ENCODE measurements around the gene UBL7.

UBL7 gene

DNA sequence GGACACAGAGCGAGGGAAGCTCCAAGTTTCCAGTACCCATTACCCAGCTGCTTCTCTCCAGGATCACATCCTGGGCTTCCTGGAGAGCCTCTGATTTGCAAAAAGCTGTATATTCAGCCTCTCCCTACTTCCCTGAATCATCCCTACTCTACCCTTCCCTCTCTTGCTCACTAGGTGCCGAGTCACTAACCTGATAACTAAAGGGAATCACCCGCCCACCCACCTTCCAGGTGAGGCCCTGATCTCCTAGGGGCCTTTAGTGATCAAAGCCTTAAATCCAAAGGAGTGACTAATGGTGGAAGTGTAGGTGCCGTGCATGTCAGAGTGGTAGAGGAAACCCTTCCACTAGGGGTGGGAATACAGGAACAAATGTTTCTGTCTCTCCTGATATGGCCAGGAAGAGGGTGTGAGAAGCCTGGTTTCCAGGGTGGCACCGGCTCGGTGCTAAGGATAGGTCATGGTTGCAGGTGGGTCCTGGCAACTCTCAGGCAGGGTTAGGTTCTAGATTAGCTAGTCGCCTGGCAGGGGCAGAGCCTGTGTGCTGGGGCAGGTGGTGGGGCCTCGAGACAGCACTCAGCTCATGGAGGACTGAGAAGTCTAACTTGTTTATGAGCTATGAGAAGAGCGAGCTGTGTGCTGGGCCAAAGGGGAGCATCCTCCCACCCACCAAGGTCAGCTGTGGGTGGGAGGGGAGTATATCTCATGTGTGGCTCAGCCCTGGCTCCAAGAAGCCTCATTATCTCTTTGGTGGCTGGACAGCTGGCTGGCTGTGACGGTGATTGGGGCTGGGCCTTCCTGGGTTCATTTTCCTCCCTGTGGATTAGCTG, 37.3 kb downstream of the UBL7 start:
- no peak for DNase-seq (ENCODE audit: low read depth in 2 of 2)

DNA sequence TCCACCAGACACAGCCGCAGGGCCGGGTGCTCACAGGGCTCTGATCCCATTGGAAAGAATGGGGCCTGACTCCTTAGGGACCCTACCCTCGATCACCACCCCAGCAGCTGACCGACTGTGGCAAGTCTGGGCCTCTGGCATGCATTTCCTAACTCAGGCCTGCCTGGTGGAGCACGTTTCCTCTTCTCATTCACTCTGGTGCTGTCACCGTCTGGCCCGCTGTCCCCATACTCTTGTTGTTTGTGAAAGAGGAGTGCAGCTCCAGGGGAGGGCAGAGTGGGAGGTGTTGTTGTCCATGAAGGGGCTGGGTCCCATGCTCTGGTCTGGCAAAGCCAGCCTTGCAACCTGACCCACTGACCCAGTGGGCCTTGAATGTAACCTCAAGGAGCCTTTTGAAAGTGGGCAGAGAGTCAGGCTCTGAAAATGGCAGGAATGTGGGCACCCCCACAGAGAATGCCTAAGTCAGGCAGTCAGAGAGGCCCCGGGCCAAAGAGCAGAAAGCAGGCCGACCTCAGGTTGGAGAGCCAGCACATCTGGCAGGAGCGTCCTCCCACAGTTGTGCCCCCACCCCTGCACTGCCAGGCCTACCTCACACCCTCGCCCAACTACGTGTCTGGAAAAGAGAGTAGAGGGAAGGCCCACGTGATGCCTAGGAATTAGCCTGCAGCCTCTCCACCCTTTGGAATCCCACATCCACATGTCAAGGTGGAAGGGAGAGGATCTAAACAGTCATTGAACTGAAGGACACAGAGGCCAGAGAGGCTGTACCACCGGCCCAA, 38.1 kb downstream of the UBL7 start:
- DNase-seq (ENCODE audit: low read depth in 2 of 2) = no peak

DNA sequence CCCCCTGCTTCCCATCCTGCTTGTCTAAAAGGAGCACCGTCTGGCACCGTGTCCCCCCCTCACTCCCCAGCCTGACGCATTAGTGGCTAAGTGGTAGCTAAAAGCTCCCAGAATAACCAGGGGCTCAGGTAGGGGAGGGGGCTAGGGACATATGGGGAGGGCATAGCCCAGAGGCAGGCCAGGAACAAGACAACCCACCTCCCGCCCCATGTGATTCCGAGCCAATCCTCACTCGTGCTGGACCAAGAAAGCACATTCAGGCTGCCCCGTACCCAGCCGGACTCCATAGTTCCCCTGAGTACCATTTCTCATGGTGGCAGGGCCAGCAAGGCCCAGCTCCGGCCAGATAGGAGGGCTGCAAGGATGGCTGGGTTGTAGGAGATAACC, 38.7 kb downstream of the UBL7 start:
- no peak for DNase-seq (ENCODE audit: low read depth in 2 of 2)

DNA sequence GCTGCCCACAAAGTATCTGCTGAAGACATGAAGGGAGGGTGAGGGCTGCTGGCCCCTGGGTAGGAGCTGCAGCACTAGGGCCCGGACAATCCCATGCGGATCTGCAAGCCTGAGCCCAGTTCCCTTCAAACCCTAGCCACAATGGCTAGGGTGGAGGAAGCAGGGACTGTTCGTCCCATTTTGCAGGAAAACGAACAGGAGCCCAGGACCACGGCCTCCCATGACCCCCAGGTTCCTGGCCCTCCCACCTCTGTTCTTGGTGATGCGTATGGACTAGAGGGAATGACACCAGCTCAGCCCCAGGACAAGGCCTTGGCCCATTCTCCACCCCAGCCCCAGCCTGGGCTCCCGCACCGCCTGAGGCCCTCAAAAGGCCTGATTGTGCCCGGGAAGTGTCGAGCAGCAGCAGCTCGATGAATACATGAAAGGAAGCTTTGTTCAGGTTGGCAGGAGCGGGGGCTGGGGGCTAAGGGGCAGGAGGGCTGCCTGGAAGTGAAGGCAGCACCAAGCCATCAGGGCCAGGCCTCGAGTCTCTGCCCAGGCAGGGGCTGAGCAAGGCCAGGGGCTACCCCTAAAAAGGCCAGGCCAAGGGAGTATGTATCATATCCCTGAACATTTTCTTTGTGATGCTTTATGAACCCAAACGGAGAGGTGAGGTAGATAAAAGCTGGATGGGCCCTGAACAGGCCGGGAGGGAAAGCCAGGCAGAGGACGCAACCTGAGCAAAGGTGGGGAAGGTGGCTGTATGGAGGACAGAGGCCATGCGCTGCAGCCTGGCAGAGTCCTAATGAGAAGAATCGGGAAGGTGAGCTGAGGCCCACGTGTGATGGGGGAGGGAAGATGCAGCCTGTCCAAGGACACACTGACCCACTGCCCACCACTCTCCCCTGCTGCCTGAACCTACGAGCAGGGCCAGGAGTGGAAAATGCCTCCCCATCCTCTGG, 39.4 kb downstream of the UBL7 start:
- DNase-seq (ENCODE audit: low read depth in 2 of 2) = no peak

DNA sequence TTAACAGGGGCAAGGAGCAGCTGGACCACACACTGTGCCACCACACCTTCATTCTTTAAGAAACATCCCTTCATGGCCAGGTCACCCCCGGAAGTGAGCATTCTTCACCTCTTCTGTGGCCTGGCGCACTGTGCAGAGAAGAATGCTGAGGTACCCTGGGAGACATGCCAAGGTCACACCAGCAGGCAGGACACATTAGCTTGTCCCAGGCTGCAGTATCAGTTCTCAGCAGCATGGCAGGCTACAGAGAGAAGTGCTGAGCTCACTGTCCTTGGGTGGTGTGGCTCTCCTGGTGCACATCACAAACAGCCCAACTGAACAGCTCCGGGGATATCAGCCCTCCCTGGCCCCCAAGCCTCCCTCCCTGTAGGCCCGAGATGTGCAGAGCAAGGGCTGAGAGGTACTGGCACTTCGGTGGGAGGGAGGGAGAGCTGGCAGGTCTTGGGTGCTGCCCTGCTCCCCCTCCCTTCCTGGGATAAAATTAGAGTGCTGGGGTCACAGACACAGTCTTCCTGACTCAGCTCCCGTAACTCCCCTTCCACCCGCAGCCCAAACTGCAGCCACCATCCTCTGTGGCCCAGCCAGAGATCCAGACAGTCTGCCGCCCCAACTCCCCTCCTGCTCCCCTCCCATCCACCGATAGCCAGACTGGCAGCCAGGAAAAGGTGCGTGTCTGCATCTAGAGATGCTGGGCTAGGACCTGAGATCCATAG, 40.6 kb downstream of the UBL7 start:
- DNase-seq (ENCODE audit: low read depth in 2 of 2) = no peak

DNA sequence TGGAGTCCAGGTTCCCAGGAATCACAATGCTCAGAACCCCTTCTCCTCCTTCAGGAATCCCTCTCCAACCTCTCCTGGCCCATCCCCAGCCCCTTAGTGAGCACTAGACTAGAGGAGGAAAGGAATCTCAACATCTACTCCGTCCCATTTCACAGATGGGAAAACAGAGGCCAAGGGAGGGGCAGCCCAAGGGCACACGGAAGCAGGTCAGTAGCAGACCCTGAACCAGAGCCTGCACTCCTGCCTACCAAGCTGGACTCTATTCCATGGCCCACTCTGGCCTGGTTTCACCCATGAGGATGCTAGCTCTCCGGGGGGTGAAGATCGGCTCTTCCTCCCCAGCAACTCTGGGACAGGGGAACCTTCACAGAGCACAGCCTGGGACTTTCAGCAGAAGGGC, 41.5 kb downstream of the UBL7 start:
- no peak for DNase-seq (ENCODE audit: low read depth in 2 of 2)

DNA sequence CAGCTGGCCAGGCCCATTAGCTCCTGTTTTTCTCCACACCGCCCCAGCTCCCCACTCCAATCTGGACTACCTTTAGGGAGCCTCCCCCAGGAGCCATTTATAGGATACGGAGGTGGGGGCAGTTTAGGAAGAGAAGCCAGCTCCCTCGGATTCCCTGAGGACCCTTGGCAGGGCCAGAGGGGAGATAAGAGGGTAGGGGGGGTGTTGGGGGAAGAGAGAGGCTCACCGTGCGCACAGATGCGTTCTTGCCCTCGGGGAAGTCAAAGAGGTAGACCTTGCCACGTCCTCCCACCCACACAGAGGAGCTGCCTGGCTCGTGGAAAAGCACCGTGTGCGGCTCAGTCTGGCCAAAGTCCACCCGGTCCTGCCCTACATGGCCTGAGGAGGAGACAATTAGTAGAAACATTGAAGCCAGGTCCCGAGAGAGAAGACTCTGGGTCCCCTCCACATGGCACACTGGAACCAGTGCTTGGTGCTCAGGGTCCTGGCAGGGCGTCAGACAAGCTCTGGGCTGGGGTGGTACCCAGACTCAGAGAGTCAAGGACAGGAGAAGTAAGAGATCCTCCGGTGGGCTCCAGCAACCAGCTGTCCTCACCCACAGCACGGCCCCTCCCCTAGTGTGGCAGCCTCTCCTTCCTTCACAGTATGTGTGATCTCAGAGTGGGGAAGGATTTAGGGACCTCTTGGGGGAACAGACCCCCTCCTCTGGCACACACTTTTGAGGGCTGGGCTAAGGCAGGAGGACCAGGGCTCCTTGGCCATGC, 42.2 kb downstream of the UBL7 start:
- no peak for DNase-seq (ENCODE audit: low read depth in 2 of 2)

DNA sequence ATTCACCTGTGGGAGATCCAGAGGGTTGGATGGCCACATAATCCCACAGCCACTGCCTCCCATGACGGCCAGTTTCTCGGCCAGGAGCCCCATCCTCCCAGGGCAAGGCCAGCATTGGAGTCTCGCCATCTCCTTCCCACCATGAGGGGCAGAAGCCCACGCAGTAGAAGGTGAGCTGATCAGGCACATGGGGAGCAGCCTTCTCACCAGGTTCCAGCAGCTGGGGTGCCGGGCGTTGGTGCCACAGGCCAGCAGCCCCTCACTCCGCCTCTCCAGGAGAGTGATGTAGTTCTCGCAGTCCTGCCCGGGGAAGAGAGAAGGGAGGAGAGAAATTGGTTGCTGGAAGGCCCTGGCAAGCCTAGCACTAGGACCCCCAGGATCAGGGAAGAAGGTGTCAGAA, 43.3 kb downstream of the UBL7 start:
- no peak for DNase-seq (ENCODE audit: low read depth in 2 of 2)

DNA sequence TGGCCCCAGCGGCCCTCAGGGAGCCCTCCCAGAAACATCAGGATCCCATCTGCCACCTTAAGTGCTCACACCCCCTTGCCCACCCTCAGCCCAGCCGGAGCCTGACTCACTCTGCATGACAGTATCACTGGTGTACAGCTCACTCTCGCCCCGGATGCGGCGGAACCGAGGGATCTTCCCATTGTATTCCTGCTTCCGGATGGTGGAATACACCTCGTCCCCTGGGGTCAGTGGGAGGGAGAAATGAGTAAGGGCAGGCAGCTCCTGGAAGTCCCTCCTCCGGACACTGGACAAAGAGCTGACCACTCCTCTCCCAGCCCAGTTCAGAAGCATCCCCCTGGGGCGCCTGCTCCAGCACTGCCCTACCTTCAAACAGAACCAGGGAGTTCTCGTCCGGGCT, 43.7 kb downstream of the UBL7 start:
- DNase-seq (ENCODE audit: low read depth in 2 of 2) = no peak

DNA sequence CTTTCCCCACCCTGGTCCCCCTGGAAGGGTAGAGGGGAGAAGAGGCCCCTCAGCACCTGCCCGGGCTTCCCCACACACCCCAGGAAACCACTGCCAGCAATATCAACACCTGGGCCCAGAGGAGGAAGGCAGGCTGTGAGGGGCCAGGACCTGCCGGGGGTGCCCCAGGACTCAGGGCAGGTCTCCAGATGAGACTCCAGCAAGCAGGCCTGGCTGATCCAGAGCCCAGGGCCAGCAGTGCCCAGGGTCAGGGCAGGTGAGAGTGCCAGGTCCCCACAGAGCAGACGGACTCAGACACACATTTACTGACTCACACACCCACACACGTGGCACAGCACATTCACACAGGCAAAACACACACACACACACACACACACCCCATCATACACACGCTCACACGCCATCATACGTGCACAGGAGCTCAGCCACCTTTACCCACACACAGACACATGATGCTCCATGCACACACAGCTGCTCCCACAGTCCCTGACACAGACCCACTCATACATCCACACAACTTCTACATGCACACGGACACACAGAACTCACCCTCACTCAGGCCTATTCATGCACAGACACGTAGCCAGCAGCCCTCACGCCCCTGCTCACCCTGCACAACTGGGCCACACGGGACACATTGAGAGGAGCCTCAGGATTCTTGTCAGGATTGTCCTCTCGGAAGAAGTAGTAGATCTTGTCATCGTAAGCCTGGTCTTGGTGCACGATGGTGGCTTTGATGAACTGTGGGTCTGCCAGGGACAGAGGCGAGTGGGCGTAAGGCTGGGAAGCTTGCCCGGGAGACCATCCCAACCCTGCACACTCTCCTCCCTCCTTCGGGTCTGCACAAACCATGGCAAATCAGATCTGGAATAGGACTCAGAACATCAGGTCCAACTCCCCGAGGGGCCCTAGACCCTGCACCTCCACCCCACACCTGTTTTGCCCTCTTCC, 44.7 kb downstream of the UBL7 start:
- DNase-seq (ENCODE audit: low read depth in 2 of 2) = no peak

DNA sequence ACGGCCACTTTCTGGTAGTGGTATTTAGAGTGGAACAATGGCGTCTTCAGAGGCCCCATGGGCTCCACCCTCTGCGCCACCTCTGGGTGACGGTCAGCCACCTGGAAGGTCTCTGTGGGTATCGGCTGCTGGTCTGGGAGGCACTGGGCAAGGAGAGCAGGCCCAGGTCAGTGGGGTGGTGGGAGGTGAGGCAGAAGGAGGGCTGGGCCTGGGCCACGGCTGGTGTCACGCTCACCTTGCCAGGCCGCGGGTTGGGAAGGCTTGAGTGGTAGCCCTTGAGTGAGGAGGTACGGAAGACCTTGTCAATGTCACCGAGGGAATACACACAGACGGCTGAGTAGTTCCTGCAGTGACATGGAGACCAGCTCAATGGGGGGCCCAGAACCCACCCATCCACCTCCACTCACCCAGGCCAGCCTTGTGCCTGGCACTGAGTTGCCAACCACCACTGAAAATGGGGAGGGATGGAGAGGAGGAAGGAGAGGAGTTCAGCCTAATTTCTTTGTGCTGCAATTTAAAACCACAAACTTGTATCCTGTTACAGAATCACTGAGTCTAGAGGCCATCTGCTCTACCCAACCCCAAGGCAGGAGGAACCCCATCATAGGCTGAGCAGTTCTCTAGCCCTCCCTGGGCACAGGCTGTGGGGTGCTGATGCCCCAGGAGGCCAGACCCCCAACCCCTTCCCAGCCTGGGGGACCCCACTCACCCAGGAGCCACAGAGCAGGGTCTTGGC, 46.2 kb downstream of the UBL7 start:
- DNase-seq (ENCODE audit: low read depth in 2 of 2) = no peak

DNA sequence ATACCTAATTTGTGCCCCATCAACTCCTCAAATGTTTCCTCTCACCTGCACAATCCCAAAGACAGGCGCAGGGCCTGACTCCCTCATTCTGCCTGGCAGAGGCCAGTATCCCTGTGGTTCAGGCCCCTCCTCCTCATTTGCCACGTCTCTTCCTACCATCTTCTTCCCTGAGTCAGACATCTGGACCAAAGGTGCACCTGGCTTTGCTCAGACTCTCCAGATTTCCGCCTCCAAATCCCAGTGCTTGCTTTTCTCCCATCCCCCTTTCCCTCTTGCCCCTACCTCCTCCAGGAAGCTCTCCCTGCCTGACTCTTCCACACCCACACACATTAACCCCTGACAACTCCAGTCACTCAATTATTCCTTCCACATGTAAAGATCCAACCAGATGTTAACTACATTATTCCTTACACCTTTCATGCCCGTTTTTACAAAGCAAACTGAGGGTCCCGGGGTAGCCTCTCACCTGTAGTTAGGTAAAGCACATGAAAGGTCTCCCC, 46.8 kb downstream of the UBL7 start:
- no peak for DNase-seq (ENCODE audit: low read depth in 2 of 2)

DNA sequence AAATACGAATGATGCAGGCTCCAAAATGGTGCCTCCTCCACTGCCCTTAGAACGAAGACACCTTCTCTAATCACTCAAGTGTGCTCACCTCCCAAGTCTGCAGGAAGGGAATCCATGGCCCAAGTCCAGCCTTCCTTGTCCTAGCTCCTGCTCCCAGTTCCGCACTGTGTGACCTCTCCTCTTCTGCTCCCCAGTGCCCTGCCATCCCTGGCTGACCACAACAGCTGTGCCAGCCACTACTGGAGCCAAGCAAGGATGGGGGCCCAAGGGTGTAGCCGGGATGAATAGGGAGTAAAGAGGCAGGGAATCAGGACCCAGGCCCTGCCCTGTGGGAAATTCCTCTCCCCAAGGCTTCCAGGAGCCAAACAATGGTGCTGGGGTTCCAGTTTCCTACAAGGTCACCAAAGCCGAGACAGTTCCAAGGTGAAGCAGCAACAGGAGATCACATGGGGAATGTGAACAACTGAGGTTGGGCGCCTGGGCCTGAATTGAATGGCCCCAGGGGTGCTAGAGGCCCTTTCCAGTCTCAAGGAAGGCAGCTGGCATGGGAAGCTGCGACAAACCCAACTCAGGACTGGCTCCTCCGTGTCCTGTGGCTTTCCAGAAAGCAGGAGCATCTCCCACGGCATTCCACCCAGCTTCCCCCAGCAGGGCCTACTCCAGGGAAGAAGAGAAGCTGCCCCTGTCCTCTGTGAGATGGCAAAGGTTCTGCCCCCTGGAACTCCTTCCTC, 47.4 kb downstream of the UBL7 start:
- DNase-seq (ENCODE audit: low read depth in 2 of 2) = no peak

DNA sequence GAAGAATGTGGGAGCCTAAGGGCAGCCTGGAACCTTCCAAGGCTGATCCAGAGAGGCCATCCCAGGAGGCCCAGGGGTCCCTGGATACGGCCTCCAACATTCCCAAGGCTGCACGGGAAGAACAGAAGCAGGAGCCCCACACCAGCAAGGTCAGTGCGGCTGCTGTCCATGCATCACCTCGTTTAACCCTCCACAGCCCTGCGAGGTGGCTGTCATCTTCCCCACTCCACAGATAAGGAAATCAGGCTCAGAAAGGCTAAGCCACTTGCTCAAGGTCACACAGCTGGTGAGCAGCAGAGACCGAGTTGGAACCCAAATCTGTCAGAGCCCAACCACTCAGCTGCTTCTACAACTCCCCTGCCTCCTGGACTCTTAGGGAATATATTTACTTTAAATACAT, 48.8 kb downstream of the UBL7 start:
- no peak for DNase-seq (ENCODE audit: low read depth in 2 of 2)

DNA sequence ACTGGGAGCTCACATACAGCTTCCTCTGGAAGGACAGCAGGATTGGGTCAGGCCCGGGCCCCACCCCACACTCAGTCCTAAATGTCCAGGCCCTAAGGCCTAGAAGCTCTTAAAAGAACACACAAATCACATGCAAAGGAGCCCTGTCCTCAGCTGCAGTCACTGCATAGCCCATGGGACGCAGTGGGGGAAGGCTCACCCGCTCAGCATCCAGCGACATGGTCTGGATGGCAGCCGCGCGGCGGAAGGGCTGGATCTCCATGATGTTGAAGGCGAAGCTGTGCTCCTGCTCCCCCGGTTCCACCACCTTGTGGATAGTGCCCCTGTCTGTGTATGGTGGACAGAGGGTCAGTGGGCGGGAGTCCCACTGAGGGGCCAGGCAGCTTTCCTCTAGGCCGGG, 49.3 kb downstream of the UBL7 start:
- no peak for DNase-seq (ENCODE audit: low read depth in 2 of 2)

DNA sequence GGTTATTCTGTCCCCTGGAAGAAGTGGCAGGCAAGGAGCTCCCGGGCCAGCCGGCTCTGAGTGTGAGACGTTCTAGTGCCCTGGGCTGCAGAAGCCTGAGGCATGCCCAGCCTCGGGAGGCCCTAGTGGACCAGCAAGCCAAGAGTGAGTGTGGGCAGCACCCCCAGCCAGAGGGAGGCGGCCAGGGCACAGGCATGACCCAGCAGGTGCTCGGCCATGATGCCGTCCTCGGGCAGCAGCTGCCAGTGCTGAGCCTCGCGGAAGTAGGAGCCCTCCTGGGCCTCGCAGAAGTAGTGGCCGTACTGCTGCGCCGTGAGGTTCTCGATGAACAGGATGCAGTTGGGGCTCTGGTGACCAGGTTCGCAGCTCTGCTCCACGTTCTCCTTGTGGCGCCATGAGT, 50.5 kb downstream of the UBL7 start:
- DNase-seq (ENCODE audit: low read depth in 2 of 2) = no peak

DNA sequence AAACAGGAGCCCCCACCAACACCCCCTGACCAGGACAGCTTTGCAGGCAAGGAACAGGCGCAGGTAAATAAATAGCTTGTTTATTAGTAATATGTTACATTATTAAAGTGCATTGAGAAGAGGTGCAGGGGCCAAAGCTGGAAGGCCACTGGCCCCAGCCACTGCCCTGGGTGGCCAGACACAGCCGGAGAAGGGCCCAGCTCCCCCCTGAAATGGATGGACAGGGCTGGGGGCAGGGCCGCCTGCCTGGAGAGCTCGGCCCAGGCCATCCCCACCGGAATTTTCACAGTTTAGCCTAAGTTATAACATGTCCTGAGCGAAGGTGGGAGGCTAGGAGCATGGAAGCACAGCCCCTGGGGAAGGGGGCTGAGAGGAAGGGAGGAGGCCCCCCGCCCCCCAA, 51.7 kb downstream of the UBL7 start:
- DNase-seq (ENCODE audit: low read depth in 2 of 2) = no peak

DNA sequence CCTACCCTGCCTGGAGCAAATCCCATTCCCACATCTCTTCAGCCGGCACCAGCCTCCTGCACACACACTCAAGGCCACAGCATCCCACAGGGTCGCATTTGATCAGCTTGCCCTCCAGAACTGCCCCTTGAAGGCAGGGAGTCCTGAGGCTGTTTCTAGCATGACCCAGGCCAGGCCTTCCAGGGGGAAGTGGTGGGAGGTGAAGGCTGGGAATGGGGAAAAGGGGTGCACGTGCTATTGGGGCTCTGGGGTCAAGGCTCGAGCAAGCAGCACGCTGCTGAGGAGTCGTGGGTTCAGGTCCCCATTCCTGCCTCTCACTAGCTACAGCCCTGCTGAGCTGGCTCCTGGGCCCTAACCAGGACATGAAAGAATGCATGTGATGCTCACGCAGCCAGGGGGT, 52.1 kb downstream of the UBL7 start:
- no peak for DNase-seq (ENCODE audit: low read depth in 2 of 2)
